ENCODE measurements around the gene WDR27.

The WDR27 gene

GRCh38 chr6:169701954-169702839, at the start of gene WDR27, which contains the start of gene C6orf120:
Gene WDR27, minus strand, starts transcription at chr6:169702029. Its CDS starts 13,024 bp downstream, at chr6:169689005.
Gene C6orf120, plus strand, starts transcription at chr6:169702126. Its CDS starts 334 bp downstream, at chr6:169702460.
- peak; percentile 98 for DNase-seq

- DNase-seq = no peak
Observed at GRCh38 chr6:169746556-169746955, 44.7 kb upstream of the WDR27 start.

GRCh38 chr6:169745405-169745804, 43.6 kb upstream of the WDR27 start:
- DNase-seq = no peak

GRCh38 chr6:169741344-169741743, 39.5 kb upstream of the WDR27 start:
- DNase-seq = no peak

- peak; percentile 43 for DNase-seq
Observed at GRCh38 chr6:169738976-169739529, 37.2 kb upstream of the WDR27 start.

- peak; percentile 96 for DNase-seq
Observed at GRCh38 chr6:169738204-169738975, 36.6 kb upstream of the WDR27 start.

- DNase-seq = peak; percentile 62
Observed at GRCh38 chr6:169729961-169730360, 28.1 kb upstream of the WDR27 start.

GRCh38 chr6:169726963-169727362, 25.1 kb upstream of the WDR27 start:
- DNase-seq = no peak

- no peak for DNase-seq
Observed at GRCh38 chr6:169726049-169726400, 24.2 kb upstream of the WDR27 start.

- DNase-seq = peak; percentile 76
Observed at GRCh38 chr6:169725125-169726048, 23.6 kb upstream of the WDR27 start.

- peak; percentile 88 for DNase-seq
Observed at GRCh38 chr6:169724494-169725124, 22.8 kb upstream of the WDR27 start, which contains the start of gene PHF10. Gene PHF10, minus strand, starts transcription at chr6:169724500. Its CDS starts 569 bp downstream, at chr6:169723931.

- no peak for DNase-seq
Observed at GRCh38 chr6:169723991-169724493, 22.2 kb upstream of the WDR27 start.

- peak; percentile 62 for DNase-seq
Observed at GRCh38 chr6:169723200-169723909, 21.5 kb upstream of the WDR27 start.

- peak; percentile 54 for DNase-seq
Observed at GRCh38 chr6:169722362-169723199, 20.8 kb upstream of the WDR27 start.

- no peak for DNase-seq
Observed at GRCh38 chr6:169720207-169720855, 18.5 kb upstream of the WDR27 start.

- DNase-seq = no peak
Observed at GRCh38 chr6:169719117-169719516, 17.3 kb upstream of the WDR27 start.

- DNase-seq = no peak
Observed at GRCh38 chr6:169714595-169714994, 12.8 kb upstream of the WDR27 start.

GRCh38 chr6:169714178-169714577, 12.3 kb upstream of the WDR27 start:
- DNase-seq = no peak

- DNase-seq = no peak
Observed at GRCh38 chr6:169710009-169710408, 8.2 kb upstream of the WDR27 start.
